Activated naive CD4-positive, alpha-beta T cell treated with anti-CD3 and anti-CD28 coated beads, Interleukin-2, amount 10 ng/mL, durations not matched to agents 7 days and 5 days (primary cell): ENCODE results near the gene EPB41L2.
"Not testable (repeated sequence)": the region's sequence is repeated elsewhere in the genome, so short reads cannot be mapped to it uniquely, and the experiment has no call there.

Source experiments
- CTCF ChIA-PET: fragments of 350-600 bp; sonication (Branson Sonifier 250); formaldehyde crosslinking; loops from one replicate; lab custom pipeline; 2021; ENCODE audit warnings: antibody characterized with exemption; lab: Charles Lee
- DNase-seq: peaks from one replicate; pipeline ENCODE4 v3.0.0-alpha.2; 2020
- H3K27ac Mint-ChIP-seq: one replicate; pipeline ENCODE4 v1.8.0; 2021; ENCODE audit warnings: mild to moderate bottlenecking, moderate library complexity, mixed read lengths
- H3K27me3 Mint-ChIP-seq: one replicate; pipeline ENCODE4 v1.8.0; 2021; ENCODE audit warnings: mild to moderate bottlenecking, mixed read lengths
- H3K36me3 Mint-ChIP-seq: one replicate; pipeline ENCODE4 v1.8.0; 2021; ENCODE audit warnings: mixed read lengths
- H3K4me1 Mint-ChIP-seq: one replicate; pipeline ENCODE4 v1.8.0; 2021; ENCODE audit warnings: mixed read lengths
- H3K4me3 Mint-ChIP-seq: one replicate; pipeline ENCODE4 v1.8.0; 2021; ENCODE audit warnings: mild to moderate bottlenecking, moderate library complexity, mixed read lengths
- H3K9me3 Mint-ChIP-seq: one replicate; pipeline ENCODE4 v1.8.0; 2021; ENCODE audit warnings: mixed read lengths

The EPB41L2 gene

DNA sequence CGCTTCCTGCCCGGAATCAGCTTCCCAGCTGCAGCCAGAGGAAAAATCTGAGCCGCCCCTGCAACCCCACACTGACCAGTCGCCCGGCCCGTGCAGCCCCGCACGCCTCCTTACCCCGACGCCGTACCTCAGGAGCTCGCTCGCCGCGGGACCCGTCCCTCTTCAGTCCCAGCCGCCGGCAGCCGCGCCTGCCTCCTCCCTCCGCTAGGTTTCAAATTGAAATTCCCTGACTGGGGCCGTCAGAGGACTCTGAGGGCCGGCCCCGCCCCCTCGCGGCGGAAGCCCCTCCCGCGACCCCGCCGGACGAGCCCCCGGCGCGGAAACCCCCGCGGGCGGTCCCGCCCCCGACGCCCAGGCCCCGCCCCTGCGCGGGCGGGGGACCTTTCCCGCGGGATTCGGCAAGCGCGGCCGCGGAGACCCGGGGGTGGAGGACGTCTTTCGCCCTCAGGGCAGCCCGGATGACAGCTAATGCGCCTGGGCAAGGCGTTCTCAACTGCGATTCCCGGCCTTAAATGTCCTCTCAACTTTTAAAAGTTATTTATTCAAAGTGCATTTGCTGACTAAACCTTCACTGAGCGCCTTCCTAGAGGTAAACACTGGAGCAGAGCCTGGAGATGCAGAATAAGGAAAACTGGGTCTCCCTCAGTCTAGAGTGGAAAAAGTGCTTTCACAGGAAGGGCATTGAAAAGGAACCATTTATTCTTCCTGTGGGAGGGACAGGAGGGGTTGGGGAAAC, at the start of gene EPB41L2:
Gene EPB41L2 (minus strand): TSS at position 218 of the 736 bp plus-strand sequence. CDS start 106,760 bp downstream, outside the sequence.
- Mint-ChIP-seq H3K27ac (no peak within 1 kb of the TSS), H3K4me1 (peaks cover 24% of the 10 kb centered on the region), H3K36me3 (no peaks in the 10 kb centered on the region), H3K4me3 (peak within 1 kb of the TSS; percentile 83), H3K9me3 (no peaks in the 10 kb centered on the region), H3K27me3 (peaks cover 35% of the 10 kb centered on the region)
- CTCF ChIA-PET, result no interaction called here
- peak; percentile 82 for DNase-seq

DNA sequence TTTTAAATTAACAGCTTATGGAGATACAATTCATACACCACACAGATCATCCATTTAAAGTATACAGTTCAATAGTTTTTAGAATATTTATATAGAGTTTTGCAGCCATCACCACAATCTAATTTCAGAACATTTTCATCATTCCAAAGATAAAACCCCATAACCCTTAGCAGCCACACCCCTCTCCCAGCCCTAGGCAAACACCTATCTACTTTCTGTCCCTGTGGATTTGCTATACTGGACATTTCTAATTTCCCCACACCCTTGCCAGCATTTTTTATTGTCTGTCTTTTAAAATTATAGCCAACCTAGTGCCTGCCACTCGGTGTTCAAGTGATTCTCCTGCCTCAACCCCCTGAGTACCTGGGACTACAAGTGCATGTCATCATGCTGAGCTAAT, 49.2 kb upstream of the EPB41L2 start:
- CTCF ChIA-PET, result interaction anchor here (7.0 kb wide), 1 partner anchor 227 kb away, joined by 57 read pairs; no protein-coding TSS in a partner anchor
- Mint-ChIP-seq H3K27ac (no peak overlapping the region), H3K27me3 (peaks cover 10% of the 10 kb centered on the region), H3K4me3 (no peak overlapping the region), H3K4me1 (no peaks in the 10 kb centered on the region), H3K36me3 (no peaks in the 10 kb centered on the region), H3K9me3 (no peaks in the 10 kb centered on the region)
- no peak for DNase-seq

- Mint-ChIP-seq H3K4me3 (no peak overlapping the region), H3K36me3 (no peaks in the 10 kb centered on the region), H3K27ac (no peak overlapping the region), H3K4me1 (no peaks in the 10 kb centered on the region), H3K9me3 (no peaks in the 10 kb centered on the region), H3K27me3 (peaks cover 10% of the 10 kb centered on the region)
- DNase-seq, result no peak
- CTCF ChIA-PET, result no interaction called here
Observed at GRCh38 chr6:131107151-131107550, 44.1 kb upstream of the EPB41L2 start.

GRCh38 chr6:131103901-131104300, 40.9 kb upstream of the EPB41L2 start:
- Mint-ChIP-seq H3K9me3 (no peaks in the 10 kb centered on the region), H3K36me3 (no peaks in the 10 kb centered on the region), H3K27me3 (peaks cover 6% of the 10 kb centered on the region), H3K4me3 (no peak overlapping the region), H3K27ac (no peak overlapping the region), H3K4me1 (no peaks in the 10 kb centered on the region)
- DNase-seq, result no peak
- CTCF ChIA-PET, result no interaction called here

DNA sequence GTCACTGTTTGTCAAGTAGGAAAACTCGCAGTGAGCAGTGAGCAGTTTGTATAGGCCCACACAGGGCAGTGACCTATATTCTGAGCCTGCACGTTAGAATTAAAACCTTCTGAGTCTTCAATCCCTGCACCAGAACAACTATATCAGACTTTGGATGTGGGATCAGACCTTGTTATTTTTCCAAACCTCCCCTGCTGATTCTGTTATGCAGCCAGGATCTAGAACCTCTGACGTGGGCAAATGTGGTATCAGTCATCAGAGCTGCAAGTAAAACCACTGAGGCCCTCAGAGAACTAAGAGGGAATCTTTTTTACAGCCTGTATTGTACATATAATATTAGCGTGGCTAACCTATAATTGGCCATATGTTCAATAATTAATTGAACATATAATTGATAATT, 40.3 kb upstream of the EPB41L2 start:
- CTCF ChIA-PET, result no interaction called here
- DNase-seq, result no peak
- H3K4me3 Mint-ChIP-seq, result no peak overlapping the region

GRCh38 chr6:131101911-131102680, 39.1 kb upstream of the EPB41L2 start:
- Mint-ChIP-seq H3K4me3 (no peak overlapping the region), H3K9me3 (no peaks in the 10 kb centered on the region), H3K4me1 (no peaks in the 10 kb centered on the region), H3K27me3 (no peaks in the 10 kb centered on the region), H3K27ac (no peak overlapping the region), H3K36me3 (no peaks in the 10 kb centered on the region)
- DNase-seq, result no peak
- CTCF ChIA-PET, result interaction anchor here (0.7 to 1.2 kb wide), 3 partner anchors 217 to 613 kb away, joined by 3 to 4 read pairs (median 3); no protein-coding TSS in a partner anchor

More for the DNA sequence above, 40.3 kb upstream of the EPB41L2 start:
- Mint-ChIP-seq H3K9me3 (no peaks in the 10 kb centered on the region), H3K27ac (no peak overlapping the region), H3K36me3 (no peaks in the 10 kb centered on the region), H3K27me3 (peaks cover 4% of the 10 kb centered on the region), H3K4me1 (no peaks in the 10 kb centered on the region)

DNA sequence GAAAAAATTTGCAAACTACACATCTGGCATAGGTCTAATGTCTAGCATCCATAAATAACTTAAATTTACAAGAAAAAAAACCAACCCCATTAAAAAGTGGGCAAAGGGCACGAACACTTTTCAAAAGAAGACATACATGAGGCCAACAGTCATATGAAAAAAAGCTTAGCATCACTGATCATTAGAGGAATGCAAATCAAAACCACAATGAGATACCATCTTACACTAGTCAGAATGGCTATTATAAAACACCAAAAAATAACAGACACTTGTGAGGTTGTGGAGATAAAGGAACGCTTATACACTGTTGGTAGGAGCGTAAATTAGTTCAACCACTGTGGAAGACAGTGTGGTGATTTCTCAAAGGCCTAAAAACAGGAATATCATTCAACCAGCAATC, 33.7 kb upstream of the EPB41L2 start:
- Mint-ChIP-seq H3K4me1 (no peaks in the 10 kb centered on the region), H3K27me3 (no peaks in the 10 kb centered on the region), H3K36me3 (no peaks in the 10 kb centered on the region), H3K4me3 (no peak overlapping the region), H3K27ac (no peak overlapping the region), H3K9me3 (peaks cover 6% of the 10 kb centered on the region)
- CTCF ChIA-PET, result no interaction called here
- no peak for DNase-seq

DNA sequence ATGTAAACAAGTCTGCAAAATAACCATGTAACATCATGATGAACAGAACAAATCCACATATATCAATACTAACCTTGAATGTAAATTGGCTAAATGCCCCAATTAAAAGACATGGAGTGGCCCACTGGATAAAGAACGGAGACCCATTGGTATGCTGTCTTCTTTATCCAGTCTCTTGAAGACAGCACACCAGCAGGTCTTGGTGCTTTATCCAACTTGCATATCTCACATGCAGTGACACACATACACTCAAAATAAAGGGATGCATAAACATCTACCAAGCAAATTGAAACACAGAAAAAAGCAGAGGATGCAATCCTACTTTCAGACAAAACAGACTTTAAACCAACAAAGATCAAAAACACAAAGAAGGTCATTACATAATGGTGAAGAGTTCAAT, 30.3 kb upstream of the EPB41L2 start:
- Mint-ChIP-seq H3K4me3 (no peak overlapping the region), H3K36me3 (no peaks in the 10 kb centered on the region), H3K4me1 (no peaks in the 10 kb centered on the region), H3K27ac (no peak overlapping the region), H3K9me3 (peaks cover 8% of the 10 kb centered on the region), H3K27me3 (no peaks in the 10 kb centered on the region)
- CTCF ChIA-PET, result no interaction called here
- DNase-seq, result no peak

DNA sequence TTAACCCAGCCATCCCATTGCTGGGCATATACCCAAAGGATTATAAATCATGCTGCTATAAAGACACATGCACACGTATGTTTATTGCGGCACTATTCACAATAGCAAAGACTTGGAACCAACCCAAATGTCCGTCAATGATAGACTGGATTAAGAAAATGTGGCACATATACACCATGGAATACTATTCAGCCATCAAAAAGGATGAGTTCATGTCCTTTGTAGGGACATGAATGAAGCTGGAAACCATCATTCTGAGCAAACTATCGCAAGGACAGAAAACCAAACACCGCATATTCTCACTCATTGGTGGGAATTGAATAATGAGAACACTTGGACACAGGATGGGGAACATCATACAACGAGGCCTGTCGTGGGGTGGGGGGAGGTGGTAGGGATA, 28.9 kb upstream of the EPB41L2 start:
- CTCF ChIA-PET, H3K27ac Mint-ChIP-seq: not testable (repeated sequence)

DNA sequence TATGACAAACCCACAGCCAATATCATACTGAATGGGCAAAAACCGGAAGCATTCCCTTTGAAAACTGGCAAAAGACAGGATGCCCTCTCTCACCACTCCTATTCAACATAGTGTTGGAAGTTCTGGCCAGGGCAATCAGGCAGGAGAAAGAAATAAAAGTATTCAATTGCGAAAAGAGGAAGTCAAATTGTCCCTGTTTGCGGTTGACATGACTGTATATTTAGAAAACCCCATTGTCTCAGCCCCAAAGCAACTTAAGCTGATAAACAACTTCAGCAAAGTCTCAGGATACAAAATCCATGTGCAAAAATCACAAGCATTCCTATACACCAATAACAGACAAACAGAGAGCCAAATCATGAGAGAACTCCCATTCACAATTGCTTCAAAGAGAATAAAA, 27.3 kb upstream of the EPB41L2 start:
- H3K4me3 Mint-ChIP-seq, H3K36me3 Mint-ChIP-seq, CTCF ChIA-PET, H3K27me3 Mint-ChIP-seq, DNase-seq, H3K4me1 Mint-ChIP-seq, H3K27ac Mint-ChIP-seq: not testable (repeated sequence)
- peaks cover 13% of the 10 kb centered on the region for H3K9me3 Mint-ChIP-seq

More for the DNA sequence above, 28.9 kb upstream of the EPB41L2 start:
- H3K4me1 Mint-ChIP-seq, H3K9me3 Mint-ChIP-seq, H3K27me3 Mint-ChIP-seq, DNase-seq, H3K36me3 Mint-ChIP-seq, H3K4me3 Mint-ChIP-seq: not testable (repeated sequence)

GRCh38 chr6:131084982-131085381, 21.9 kb upstream of the EPB41L2 start:
- no peaks in the 10 kb centered on the region for H3K27me3 Mint-ChIP-seq
- no peaks in the 10 kb centered on the region for H3K36me3 Mint-ChIP-seq
- CTCF ChIA-PET, result no interaction called here
- no peak for DNase-seq
- H3K4me1 Mint-ChIP-seq, result no peaks in the 10 kb centered on the region
- H3K27ac Mint-ChIP-seq, result no peak overlapping the region
- peaks cover 5% of the 10 kb centered on the region for H3K9me3 Mint-ChIP-seq
- no peak overlapping the region for H3K4me3 Mint-ChIP-seq

- H3K4me3 Mint-ChIP-seq, result no peak overlapping the region
- no peaks in the 10 kb centered on the region for H3K36me3 Mint-ChIP-seq
- no peaks in the 10 kb centered on the region for H3K4me1 Mint-ChIP-seq
- peaks cover 5% of the 10 kb centered on the region for H3K9me3 Mint-ChIP-seq
- CTCF ChIA-PET, result no interaction called here
- H3K27ac Mint-ChIP-seq, result no peak overlapping the region
- DNase-seq, result no peak
- no peaks in the 10 kb centered on the region for H3K27me3 Mint-ChIP-seq
Observed at GRCh38 chr6:131083687-131084086, 20.6 kb upstream of the EPB41L2 start.

DNA sequence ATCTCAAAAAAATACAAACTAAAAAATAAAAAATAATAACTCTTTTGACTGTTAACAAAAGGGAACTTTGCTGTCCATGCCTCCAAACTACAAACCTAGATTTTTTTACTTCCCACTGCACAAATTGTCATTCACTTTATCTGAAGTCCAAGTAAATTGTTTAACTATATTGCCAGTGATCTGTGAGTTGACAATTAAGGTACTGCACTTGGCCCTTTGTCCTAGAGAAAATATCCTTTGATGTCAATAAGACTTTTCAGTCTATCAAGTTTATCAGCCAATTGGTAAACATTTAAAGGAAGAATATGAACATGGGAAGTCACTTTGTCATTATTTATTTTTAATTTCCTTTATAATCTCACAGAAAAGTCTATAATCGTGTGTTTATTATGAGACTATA, 19.3 kb upstream of the EPB41L2 start:
- Mint-ChIP-seq H3K9me3 (peaks cover 5% of the 10 kb centered on the region), H3K27me3 (no peaks in the 10 kb centered on the region), H3K27ac (no peak overlapping the region), H3K36me3 (no peaks in the 10 kb centered on the region), H3K4me3 (no peak overlapping the region), H3K4me1 (no peaks in the 10 kb centered on the region)
- CTCF ChIA-PET, result no interaction called here
- DNase-seq, result no peak

DNA sequence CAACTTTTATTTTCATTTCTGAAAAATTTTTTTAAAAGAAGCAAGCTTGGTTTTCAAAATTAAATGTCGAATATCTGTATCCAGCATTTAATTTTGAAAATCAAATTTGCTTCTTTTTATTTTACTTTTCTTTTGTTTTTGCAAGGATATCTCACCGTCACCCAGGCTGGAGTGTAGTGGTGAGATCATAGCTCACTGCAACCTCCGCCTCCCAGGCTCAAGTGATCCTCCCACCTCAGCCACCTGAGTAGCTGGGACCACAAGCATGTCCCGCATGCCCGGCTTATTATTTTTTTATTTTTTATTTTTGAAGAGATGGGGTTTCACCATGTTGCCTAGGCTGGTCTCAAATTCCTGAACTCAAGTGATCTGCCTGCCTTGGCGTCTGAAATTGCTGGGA, 17.0 kb upstream of the EPB41L2 start:
- no peaks in the 10 kb centered on the region for H3K4me1 Mint-ChIP-seq
- no peaks in the 10 kb centered on the region for H3K9me3 Mint-ChIP-seq
- no peaks in the 10 kb centered on the region for H3K27me3 Mint-ChIP-seq
- no peak for DNase-seq
- H3K36me3 Mint-ChIP-seq, result no peaks in the 10 kb centered on the region
- CTCF ChIA-PET, result no interaction called here
- H3K4me3 Mint-ChIP-seq, result no peak overlapping the region
- H3K27ac Mint-ChIP-seq, result no peak overlapping the region

GRCh38 chr6:131073577-131073976, 10.5 kb upstream of the EPB41L2 start:
- Mint-ChIP-seq H3K4me1 (no peaks in the 10 kb centered on the region), H3K4me3 (no peak overlapping the region), H3K9me3 (no peaks in the 10 kb centered on the region), H3K36me3 (no peaks in the 10 kb centered on the region), H3K27ac (no peak overlapping the region), H3K27me3 (no peaks in the 10 kb centered on the region)
- DNase-seq, result no peak
- CTCF ChIA-PET, result no interaction called here
